Iris pigment epithelial cell (primary cell): ENCODE measurements around the gene PANK3.
"Not testable (repeated sequence)": the region's sequence is repeated elsewhere in the genome, so short reads cannot be mapped to it uniquely, and the experiment has no call there.

Source experiments
- DNase-seq: peaks from one replicate; pipeline ENCODE4 v3.0.0-alpha.2; 2011; ENCODE audit warnings: low read depth

The PANK3 gene

DNA sequence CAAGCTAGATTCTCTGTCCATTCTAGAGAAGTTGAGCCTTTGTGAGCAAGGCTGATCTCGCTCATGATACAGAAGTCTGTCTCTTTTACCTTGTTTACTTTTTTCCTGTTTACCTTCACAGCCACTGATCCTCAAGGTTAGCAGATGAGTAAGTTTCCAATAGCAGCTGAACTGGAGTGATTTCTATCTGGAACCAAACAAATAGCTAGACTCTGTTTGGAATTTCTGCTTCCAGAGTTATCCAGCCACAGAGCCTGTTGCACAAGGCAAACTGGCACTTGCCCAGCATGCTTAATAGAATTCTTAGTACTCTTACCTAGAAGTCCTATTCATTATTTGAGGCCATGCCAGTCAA is 12.8 kb upstream of the PANK3 start:
- DNase-seq, result peak; percentile 68

DNA sequence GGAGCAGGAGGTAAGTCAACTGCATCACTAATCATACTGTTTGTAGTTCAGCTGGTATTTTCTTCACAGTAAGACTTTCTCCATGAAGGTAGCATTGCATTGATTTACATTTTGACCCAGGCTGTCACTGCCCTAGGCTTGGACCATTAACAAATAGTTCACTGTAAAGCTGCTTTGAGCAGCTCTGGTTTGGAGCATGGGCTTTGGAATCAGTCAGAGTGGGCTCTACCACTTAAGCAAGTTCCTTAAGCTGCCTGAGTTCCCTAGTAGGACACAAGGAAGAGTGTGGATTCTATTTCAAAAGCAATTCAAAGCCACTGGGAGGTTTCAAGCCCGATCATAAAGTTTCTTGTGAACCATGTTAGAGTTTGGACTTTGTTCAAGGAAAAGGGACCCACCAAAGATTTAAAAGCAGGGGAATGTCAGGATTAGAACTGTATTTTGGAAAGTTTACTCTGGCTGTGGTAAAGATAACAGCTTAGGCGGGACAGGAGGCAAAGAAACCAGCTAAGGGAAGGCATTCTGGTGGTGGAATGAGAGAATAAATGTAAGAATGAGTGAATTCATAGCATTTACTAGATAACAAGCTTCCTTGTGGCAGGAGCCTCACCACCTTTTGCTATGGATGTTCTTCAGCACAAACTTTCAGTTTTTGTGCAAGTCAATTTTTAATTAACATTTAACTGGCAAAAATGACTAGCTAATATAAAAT is 12.3 kb upstream of the PANK3 start:
- DNase-seq, result no peak

DNA sequence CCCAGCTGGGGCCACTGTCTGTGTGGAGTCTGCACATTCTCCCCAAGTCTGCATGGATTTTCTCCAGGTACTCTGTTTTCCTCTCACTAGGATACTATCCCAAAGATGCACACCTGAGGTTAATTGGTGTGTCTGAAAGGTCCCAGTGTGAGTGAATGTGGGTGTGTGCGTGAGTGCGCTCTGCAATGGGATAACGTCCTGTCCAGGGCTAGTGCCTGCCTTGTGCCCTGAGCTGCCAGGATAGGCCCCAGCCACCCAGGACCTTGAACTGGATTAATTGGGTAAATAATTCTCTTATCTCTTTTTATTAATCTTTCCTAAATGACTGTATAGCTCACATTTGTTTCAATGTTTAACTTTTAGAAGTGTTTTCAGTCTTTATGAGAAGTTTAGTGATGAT is 11.5 kb upstream of the PANK3 start:
- DNase-seq, result no peak

DNA sequence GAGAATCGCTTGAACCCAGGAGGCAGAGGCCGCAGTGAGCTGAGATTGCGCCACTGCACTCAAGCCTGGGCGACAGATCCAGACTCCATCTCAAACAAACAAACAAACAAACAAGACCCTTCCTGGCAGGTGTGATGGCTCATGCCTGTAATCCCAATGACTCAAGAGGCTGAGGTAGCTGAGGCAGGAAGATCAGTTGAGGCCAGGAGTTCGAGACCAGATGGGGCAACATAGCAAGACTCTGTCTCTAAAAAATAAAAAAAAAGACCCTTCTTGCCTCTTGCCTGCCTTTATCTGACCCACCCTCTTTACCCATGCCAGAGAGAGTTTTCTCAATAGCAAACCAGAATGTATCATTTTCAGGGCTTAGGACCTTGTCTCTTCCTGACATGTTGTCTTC is 8.8 kb upstream of the PANK3 start:
- no peak for DNase-seq

DNA sequence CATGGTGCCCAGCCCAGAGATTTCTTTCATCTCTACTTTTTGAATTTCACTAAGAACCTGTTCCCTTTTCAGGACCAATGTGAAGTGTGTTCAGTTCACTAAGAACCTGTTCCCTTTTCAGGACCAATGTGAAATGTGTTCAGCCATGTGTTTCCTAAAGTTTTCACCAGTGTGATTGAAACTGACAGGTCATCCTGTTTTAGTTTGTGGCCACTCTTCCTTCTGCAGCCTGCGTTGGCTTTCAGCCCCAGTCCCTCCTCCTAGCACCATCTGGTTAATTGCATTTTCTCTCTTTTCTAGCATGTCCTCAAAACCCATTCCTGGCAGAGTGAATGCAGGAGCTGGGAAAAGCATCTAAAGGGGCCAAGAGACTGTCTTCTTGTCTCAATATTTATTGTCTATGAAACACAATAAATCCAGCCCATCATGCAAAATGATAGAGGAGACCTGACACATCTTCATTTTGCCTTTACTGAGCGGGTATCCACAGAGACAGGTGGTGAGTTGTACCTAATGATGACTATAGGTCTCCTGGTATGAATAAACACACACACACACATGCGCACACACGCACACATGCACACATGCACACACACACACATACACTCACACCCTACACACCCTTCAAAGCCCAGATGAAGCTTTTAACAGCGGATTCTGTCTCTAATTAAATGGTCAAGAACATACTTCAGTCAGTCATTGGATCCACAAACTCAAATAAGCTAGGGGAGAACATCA is 6.1 kb upstream of the PANK3 start:
- no peak for DNase-seq

DNA sequence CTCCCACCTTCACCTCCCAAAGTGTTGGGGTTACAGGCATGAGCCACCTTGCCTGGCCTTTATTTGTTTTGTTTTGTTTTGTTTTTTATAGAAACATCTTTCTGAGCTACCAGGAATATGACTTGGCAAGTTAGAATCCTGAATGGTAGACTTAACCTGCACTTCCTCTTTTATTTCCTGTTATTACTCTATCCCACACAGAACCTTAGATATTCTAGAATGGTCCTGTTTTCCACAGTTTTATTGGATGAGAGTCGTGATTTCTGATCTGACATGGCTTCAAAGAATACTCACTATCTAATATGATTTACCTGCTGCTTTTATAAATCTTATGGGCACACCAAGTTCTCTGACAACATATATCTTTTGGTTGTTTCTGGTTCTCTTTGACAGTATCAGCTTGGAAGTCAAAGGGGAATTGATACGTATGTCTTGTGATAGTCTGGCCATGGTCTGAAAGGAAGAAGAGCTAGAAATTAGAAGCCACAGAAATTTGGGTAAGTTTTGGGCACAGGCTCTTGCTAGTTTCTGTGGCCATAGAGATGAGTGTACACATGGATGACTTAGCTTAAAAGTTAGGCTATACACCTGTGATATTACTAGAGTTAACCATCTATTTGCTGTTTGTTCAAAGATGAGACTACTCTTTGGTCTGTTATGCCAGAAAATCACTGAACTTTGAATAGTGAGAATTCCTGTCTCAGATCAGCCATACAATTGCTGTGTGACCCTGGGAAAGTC is 4.7 kb upstream of the PANK3 start:
- no peak for DNase-seq

DNA sequence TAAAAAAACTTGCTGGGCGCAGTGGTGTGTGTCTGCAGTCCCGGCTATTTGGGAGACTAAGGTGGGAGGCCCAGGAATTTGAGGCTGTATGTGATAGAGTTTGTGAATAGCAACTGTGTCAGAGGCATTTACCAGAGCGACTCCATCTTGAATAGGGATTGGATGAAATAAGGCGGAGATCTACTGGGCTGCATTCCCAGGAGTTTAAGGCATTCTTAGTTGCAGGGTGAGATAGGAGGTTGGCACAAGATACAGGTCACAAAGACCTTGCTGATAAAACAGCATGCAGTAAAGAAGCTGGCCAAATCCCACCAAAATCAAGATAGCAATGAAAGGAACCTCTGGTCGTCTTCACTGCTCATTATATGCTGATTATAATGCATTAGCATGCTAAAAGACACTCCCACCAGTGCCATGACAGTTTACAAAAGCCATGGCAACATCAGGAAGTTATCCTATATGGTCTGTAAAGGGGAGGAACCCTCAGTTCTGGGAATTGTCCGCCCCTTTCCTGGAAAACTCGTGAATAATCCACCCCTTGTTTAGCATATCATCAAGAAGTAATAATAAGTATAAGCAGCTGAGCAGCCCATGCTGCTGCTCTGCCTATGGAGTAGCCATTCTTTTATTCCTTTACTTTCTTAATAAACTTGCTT is 1.8 kb upstream of the PANK3 start:
- not testable (repeated sequence) for DNase-seq

DNA sequence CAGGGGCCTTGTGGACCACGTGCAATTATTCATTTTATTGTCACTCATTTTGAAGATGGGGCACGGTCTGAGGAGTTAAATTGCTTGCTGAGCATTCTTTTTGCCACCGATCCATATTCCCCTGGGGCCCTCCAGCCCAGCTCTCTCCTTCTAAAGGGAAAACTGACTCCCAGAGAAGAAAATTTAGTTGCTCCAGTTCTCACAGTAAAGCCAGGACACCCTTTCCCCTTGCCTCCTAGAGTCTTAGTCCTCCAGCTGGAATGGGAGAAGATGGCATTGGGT is 1.0 kb upstream of the PANK3 start:
- DNase-seq, result no peak

DNA sequence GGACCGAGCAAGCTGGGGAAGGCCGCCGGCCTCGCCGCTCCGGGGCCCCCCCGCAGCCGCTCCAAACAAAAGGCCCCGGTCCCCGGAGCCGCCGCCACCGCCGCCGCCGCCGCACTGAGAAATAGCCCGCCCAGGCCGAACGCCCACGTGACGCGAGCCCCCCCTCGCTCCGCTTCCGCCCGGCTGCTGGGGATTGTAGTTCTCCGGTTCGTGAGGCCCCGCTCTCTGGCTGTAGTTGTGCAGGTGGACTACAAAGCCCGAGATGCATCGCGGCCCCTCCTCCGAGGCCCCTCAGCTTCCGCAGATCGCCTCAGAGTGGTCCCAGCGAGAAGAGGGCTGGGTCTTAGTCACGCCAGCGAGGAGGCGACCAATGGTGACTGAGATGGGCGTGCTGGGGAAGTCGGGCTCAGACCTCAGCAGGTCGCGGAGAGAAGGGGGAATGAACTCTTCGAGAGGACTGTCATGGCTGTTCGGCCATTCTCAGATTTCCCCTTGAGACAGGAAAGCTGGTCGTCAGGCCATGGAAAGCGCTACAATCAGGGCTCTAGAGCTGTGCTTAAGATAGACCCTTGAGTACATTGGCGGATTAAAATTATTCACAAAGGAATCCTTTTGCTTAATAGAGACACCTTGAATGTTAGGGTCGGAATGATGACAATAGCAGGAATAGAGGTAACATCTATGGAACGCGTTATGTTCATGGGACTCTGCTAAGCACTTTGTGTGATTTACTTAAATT is 489 bp upstream of the PANK3 start:
- peak; percentile 100 for DNase-seq

DNA sequence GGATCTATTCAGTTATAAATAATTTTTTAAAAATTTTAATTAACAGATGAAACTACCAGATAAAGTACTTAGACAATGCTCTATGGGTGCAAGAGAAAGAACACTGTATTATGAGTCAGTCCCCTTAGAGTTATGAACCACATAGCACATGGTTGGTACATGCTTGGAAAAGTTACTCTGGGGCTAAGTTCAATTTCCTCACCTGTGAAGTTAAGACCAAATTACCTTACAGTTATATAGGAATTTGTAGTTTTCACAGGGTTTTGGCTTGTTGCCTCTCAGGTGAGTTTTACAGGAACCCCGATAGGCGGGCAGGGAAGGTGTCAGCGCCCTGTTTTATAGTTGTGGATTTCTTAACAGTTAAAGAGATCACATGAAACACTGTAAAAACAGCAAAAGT is 1.2 kb downstream of the PANK3 start:
- peak; percentile 54 for DNase-seq

DNA sequence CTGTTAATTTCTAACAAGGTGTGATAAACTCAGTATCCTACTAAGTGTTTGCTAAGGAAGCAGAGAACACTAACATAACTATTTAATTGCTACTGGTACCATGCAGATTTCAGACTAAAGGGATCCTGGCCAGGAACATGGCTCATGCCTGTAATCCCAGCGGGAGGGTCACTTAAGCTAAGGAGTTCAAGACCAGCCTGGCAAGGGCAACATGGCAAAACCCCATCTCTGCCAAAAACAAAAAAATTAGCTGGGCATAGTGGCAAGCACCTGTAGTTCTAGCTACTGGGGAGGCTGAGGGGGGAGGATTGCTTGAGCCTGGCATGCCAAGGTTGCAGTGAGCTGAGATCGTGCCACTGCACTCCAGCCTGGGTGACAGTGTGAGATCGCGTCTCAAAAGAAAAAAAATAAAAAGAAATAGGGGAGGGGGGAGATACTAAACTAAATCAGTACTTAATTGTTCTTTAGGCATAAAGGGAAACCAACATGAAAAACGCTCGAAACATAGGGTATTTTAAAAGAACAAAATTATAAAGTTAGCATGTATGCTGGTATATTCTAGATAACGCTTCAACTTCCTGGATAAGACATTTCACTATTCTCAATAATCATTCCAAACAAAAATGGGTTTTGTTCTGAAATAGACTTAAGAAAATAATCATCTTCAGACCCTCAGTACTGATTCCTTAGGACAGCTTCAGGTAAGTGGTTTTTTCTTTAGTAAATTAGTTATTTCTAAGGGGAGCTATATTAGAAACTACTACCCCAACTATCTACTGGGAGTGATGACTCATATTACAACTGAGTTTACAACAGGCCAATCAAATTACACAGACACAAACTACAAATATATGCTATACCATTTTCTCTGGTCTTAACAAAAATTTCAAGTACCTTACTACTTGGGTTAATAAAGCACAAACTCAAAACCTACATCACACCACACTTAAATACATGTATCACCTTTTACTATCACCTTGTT is 3.5 kb downstream of the PANK3 start:
- DNase-seq, result no peak

DNA sequence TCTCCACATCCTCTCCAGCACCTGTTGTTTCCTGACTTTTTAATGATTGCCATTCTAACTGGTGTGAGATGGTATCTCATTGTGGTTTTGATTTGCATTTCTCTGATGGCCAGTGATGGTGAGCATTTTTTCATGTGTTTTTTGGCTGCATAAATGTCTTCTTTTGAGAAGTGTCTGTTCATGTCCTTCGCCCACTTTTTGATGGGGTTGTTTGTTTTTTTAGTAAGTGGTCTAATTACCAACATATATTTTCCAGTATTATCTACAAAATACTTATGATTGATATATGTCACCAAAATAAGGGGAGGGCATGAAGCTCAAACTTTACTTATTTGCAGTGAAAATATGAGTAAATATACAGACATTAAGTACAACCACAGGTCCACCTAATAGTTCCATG is 5.0 kb downstream of the PANK3 start:
- DNase-seq, result not testable (repeated sequence)

DNA sequence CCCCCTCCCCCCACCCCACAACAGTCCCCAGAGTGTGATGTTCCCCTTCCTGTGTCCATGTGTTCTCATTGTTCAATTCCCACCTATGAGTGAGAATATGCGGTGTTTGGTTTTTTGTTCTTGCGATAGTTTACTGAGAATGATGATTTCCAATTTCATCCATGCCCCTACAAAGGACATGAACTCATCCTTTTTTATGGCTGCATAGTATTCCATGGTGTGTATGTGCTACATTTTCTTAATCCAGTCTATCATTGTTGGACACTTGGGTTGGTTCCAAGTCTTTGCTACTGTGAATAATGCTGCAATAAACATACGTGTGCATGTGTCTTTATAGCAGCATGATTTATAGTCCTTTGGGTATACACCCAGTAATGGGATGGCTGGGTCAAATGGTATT is 5.5 kb downstream of the PANK3 start:
- DNase-seq, result not testable (repeated sequence)

DNA sequence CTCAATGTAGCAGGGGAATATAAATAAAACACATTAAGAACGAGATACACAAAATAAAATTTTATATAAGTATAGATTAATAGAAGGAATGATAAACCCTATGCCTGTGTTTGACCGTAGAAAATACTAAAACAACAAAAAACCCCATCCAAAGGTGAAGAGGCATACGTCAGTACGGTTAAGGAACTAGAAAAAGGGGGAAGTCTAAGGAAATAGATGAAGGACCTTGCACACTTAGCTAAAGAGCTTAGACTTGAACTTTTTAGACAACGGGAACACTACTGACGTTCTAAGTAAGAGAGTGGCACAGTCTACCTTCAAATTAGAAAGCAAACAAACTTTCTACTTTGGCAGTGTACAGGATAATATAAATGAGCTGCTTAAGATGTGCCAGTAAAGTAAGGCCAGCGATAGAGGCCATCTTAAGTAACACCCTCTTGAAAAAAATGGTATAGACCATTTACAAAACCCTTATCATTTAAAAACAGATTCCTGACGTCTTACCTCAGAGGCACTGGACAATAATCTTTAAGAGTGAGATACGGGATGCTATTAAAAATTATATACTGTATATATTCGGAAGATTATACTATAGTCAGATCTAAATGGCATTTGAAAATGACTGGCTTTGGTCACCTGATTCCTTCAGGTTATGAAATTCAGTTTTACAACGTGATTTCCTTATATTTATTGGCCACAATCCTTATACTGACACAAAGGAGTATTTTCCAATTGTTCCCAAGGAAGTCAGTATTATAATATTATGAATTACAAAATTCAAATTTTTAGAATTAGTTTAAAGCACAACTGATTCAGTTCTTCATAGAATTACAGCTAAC is 8.5 kb downstream of the PANK3 start:
- DNase-seq, result no peak

DNA sequence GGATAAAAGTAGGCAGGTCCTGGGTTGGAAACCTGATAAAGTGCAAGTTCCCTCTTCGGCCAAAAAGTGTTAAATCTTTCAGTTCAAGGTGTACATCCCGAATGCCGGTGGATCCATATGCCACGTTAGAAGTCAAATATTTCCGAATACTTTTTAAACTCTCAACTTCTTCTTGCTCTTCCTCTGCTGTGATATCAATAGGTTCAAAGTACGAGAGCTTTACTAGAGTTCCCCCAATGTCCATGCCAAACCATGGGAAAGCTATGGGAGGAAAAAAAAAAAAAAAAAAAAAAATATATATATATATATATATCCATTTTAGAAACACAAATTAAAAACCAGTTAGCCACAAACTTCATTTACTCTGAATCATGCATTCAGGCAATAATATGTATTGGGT is 10.4 kb downstream of the PANK3 start:
- no peak for DNase-seq

DNA sequence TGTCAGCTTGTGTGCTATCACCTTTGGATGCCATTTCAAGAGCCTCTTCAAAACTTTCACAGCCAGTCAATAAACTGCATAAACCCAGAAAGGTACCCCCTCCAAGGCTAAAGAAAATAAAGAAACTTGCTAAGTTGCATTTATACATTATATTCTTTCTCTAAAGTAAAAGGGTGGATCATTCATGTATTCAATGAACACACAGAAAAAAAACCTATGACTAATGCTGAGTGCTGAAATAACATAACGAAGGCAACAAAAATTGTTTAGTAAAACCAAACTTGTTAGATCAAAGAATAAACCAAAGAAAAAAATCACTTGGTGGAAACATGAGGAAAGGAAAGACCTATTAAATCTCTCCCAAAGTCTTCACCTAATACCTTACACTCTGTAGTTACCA is 15.2 kb downstream of the PANK3 start:
- no peak for DNase-seq

DNA sequence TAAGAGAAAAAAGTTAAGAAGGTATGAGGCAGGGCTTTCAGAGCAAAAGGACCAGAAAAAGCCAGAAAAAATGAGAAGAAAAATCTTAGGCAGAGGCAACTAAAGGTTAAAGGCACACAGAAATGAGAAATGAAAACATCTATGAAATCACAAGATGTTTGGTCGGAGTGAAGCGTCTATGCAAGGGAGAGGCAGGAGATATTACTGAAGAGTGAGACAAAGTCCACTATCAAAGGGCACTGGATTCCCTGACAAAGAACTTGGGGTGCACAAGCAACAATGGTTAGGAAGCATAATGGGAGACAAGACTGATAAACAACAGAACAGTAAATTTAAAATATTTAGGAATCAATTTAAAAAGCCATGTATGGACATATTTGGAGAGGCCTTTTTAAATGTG is 16.9 kb downstream of the PANK3 start:
- no peak for DNase-seq

DNA sequence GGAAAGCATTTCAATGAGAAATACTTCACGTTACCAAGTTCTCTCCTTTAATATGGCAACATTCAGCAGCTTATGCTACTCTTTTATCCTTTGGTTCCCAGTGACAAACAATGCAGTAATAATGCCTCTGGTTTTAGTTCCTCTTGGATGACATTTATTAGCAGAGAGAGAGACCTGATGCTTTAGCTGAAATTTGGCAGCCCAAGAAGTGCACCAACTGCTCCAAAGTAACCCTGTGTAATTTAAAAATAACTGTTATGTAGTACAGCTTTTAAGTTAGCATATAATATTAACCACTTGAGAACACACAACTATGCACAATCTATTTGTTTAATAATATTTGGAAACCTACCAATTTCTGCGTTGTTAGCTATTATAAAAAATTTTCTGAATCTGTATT is 21.8 kb downstream of the PANK3 start:
- no peak for DNase-seq

DNA sequence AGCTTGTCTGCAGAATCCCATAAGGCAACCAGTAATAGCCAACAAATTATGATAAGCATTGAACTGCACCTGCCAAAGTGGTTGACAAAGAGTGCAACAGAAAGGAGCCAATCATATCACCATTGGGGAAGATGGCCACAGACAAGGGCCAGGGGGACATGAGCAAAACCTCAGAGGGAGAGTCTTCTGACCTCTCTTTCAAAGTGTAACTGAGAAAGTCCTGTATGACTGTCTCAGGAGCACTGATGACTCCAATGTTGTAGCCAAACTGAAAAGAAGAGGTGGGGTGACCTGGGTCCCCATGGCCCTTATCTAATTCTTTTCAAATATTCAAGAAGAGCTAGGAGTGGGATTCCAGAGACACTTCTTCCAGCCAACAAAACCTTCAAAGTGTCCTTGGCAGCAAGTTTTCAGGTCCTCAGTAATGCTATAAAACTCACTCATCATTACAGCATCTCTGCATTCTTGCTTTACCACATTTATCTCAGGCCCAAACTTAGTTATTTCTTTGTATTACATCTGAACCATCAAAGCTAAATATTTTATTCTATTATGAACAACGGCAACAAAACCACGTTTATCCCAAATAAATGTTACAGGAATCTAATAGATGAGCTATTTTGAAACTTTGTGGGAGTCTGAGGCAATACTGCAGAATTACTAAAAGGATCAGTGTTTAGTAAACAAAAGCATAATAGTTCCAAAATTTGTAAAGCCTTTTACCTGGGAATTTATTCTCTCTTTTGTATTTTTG is 25.6 kb downstream of the PANK3 start:
- no peak for DNase-seq
